ENCODE data around the gene ST6GALNAC3.
"Not testable (repeated sequence)": the region's sequence is repeated elsewhere in the genome, so short reads cannot be mapped to it uniquely, and the experiment has no call there.

The ST6GALNAC3 gene

DNA sequence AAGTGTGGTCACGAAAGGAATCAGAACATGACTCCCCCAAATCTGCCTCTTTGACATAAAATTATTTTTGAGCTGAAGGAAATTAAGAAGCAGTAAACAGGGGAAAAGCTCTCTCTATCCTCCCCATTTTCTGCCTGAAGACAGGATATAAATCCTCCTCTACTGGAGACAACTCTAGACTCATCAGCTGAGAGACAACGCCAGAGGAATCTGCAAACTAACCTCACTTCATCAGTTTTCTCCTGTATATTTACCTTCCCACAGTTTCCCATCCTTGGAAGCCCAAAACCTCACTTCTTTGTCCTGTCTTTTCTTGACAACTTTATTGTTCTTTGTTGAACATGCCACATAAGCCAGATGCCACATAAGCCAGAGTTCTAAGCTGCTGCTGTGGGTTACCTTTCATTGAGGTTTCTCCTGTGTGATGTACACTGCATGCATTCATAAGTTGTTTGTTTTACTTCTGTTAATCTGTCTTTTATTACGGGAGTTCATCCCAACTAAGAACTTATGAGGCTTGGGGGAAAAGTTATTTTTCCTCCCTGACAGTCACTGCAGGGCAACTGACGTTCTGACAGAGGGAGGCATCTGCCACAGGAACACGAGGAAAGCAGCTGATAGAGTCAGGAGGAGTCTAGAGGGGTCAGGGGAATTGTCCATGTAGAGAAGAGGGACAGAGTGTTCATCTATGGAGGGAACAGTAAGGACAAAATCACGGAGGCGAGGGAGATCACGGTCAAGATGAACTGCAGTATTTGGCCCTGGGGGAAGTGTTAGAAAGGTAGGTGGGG lies 19.2 kb downstream of the ST6GALNAC3 start:
- FAIRE-seq (no peak), DNase-seq (ENCODE audit: insufficient read length) (no peak)
- TF ChIP-seq TAF1 (IDR thresholded peaks at IDR 0.05; ENCODE audit: borderline replicate concordance, low read depth, low read length) = no peak

- TF ChIP-seq TAF1 (IDR thresholded peaks at IDR 0.05; ENCODE audit: borderline replicate concordance, low read depth, low read length) = no peak
- no peak for TF ChIP-seq POLR2A (IDR thresholded peaks at IDR 0.05; ENCODE audit: low read depth, low read length)
- TF ChIP-seq POLR2AphosphoS5 (IDR thresholded peaks at IDR 0.05; ENCODE audit: low read depth, low read length) = no peak
- FAIRE-seq (no peak), DNase-seq (ENCODE audit: insufficient read length) (no peak)
Observed at GRCh38 chr1:76095802-76096201, 21.3 kb downstream of the ST6GALNAC3 start.

DNA sequence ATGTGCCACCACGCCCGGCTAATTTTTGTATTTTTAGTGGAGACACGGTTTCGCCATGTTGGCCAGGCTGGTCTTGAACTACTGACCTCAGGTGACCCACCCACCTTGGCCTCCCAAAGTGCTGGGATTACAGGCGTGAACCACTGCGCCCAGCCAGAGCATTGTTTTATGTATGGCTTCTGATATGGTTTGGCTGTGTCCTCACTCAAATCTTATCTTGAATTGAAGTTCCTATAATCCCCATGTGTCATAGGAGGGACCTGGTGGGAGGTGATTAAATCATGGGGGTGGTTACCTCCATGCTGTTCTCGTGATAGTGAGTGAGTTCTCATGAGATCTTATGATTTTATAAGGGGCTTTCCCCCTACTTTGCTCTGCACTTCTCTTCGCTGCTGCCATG lies 22.5 kb downstream of the ST6GALNAC3 start:
- not testable (repeated sequence) for FAIRE-seq

DNA sequence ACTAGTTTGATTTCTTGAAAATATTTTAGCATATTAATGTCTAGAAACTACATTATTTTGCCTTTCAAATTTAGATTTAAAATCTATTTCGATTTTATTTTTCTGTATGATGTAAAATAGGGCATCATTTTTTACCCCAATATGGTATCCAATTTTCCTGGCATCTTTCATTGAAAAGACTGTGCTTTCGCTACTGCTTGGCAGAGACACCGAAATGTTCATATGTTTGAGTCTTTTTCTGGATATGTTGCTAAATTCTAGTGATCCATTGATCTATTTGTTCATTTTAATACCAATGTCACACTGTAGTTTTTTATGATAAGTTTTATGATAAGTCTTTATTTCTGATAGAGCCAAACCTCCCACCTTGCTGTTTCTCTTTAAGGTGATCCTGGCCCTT lies 24.3 kb downstream of the ST6GALNAC3 start:
- FAIRE-seq (no peak), DNase-seq (ENCODE audit: insufficient read length) (no peak)
- no peak for TF ChIP-seq TAF1 (IDR thresholded peaks at IDR 0.05; ENCODE audit: borderline replicate concordance, low read depth, low read length)
- no peak for TF ChIP-seq POLR2AphosphoS5 (IDR thresholded peaks at IDR 0.05; ENCODE audit: low read depth, low read length)
- no peak for TF ChIP-seq POLR2A (IDR thresholded peaks at IDR 0.05; ENCODE audit: low read depth, low read length)

More for the DNA sequence above, 22.5 kb downstream of the ST6GALNAC3 start:
- not testable (repeated sequence) for DNase-seq (ENCODE audit: insufficient read length)

- no peak for TF ChIP-seq TAF1 (IDR thresholded peaks at IDR 0.05; ENCODE audit: borderline replicate concordance, low read depth, low read length)
- FAIRE-seq (no peak), DNase-seq (ENCODE audit: insufficient read length) (no peak)
Observed at GRCh38 chr1:76101548-76101947, 27.0 kb downstream of the ST6GALNAC3 start.

DNA sequence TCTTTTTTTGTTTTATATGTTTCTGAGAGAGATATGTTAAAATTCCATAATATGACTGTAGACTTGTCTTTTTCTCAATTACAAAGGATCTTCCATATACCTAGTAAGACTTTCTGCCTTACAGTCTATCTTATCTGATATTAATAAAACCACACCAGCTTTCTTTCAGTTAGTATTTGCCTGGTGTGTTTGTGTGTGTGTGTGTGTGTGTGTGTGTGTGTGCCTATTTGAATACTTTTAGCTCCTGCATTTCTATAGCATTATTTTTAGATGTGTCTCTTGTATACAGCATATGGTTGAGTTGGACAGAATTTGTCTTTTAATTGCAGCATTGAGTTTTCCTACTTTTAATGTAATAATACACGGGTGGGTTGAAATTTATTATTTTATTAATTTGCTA lies 27.5 kb downstream of the ST6GALNAC3 start:
- FAIRE-seq (no peak), DNase-seq (ENCODE audit: insufficient read length) (no peak)
- TF ChIP-seq TAF1 (IDR thresholded peaks at IDR 0.05; ENCODE audit: borderline replicate concordance, low read depth, low read length) (no peak), POLR2AphosphoS5 (IDR thresholded peaks at IDR 0.05; ENCODE audit: low read depth, low read length) (no peak), POLR2A (IDR thresholded peaks at IDR 0.05; ENCODE audit: low read depth, low read length) (no peak)

- TF ChIP-seq POLR2AphosphoS5 (IDR thresholded peaks at IDR 0.05; ENCODE audit: low read depth, low read length) (no peak), POLR2A (IDR thresholded peaks at IDR 0.05; ENCODE audit: low read depth, low read length) (no peak)
- DNase-seq (ENCODE audit: insufficient read length) (no peak), FAIRE-seq (no peak)
Observed at GRCh38 chr1:76103034-76103433, 28.5 kb downstream of the ST6GALNAC3 start.

GRCh38 chr1:76105372-76105771 lies 30.8 kb downstream of the ST6GALNAC3 start:
- TF ChIP-seq POLR2AphosphoS5 (IDR thresholded peaks at IDR 0.05; ENCODE audit: low read depth, low read length) (no peak), TAF1 (IDR thresholded peaks at IDR 0.05; ENCODE audit: borderline replicate concordance, low read depth, low read length) (no peak), POLR2A (IDR thresholded peaks at IDR 0.05; ENCODE audit: low read depth, low read length) (no peak)
- DNase-seq (ENCODE audit: insufficient read length) = no peak
- no peak for FAIRE-seq

GRCh38 chr1:76106251-76106650 lies 31.7 kb downstream of the ST6GALNAC3 start:
- FAIRE-seq (no peak), DNase-seq (ENCODE audit: insufficient read length) (no peak)
- TF ChIP-seq POLR2AphosphoS5 (IDR thresholded peaks at IDR 0.05; ENCODE audit: low read depth, low read length) (no peak), TAF1 (IDR thresholded peaks at IDR 0.05; ENCODE audit: borderline replicate concordance, low read depth, low read length) (no peak), POLR2A (IDR thresholded peaks at IDR 0.05; ENCODE audit: low read depth, low read length) (no peak)

DNA sequence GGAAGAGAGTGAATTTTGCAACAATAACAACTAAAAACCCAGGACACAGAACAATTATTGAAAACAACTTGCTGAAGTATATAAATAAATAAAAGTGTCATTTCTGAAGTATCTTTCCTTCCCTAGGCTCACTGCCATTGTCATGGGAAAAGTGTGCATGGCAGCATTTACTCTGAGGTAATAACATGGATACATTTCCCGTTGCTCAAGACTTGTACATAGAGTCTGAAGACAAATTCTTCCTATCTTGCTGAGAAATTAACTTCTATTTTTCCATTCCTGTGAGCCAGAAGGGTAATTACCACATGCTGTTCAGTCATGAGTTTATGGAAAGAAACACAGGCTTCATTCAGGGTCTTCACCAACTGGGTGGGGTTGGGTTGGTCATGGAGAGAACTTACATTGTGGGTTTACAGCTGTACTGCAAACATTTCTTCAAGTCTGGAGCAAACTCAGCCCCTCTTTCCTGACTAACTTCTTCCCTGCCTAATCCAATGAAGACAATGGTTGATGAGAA lies 32.2 kb downstream of the ST6GALNAC3 start:
- TF ChIP-seq POLR2A (IDR thresholded peaks at IDR 0.05; ENCODE audit: low read depth, low read length) = no peak
- TF ChIP-seq POLR2AphosphoS5 (IDR thresholded peaks at IDR 0.05; ENCODE audit: low read depth, low read length) = no peak
- no peak for TF ChIP-seq TAF1 (IDR thresholded peaks at IDR 0.05; ENCODE audit: borderline replicate concordance, low read depth, low read length)
- DNase-seq (ENCODE audit: insufficient read length) = no peak
- no peak for FAIRE-seq

DNA sequence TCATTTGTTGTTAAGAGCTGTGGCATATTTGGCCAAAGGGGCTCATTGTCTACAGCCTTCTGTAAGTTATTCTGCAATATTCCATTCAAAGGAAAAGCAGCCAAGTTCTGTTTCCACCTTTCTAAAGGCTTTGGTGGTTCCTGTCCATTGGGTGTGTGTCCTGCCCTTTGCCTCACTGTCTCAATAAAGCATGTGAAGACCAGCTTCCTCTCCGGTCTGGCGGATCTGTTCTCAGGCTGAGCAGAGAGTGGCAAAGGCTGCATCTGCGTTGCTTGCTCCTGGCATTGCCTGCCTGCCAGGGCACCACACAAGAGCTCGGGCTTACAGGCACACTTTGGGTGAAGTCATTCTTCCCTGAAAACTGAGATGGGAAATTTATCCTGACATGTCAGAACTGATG lies 34.9 kb downstream of the ST6GALNAC3 start:
- FAIRE-seq = no peak
- TF ChIP-seq TAF1 (IDR thresholded peaks at IDR 0.05; ENCODE audit: borderline replicate concordance, low read depth, low read length) (no peak), POLR2AphosphoS5 (IDR thresholded peaks at IDR 0.05; ENCODE audit: low read depth, low read length) (no peak), POLR2A (IDR thresholded peaks at IDR 0.05; ENCODE audit: low read depth, low read length) (no peak)
- DNase-seq (ENCODE audit: insufficient read length) = no peak

GRCh38 chr1:76109901-76110560 lies 35.5 kb downstream of the ST6GALNAC3 start:
- FAIRE-seq = no peak
- DNase-seq (ENCODE audit: insufficient read length) = no peak

More at GRCh38 chr1:76109901-76110560, 35.5 kb downstream of the ST6GALNAC3 start:
- TF ChIP-seq TAF1 (IDR thresholded peaks at IDR 0.05; ENCODE audit: borderline replicate concordance, low read depth, low read length) (no peak), POLR2A (IDR thresholded peaks at IDR 0.05; ENCODE audit: low read depth, low read length) (no peak), POLR2AphosphoS5 (IDR thresholded peaks at IDR 0.05; ENCODE audit: low read depth, low read length) (no peak)
